Mucosa of descending colon (tissue), 3 donors: ENCODE results near the gene SMIM35. TPM values are rescaled to one million over a fixed set of nuclear protein-coding genes. Genes with fewer than 3 reads are reported as not detected.

Experiments
- ATAC-seq: fragments of 200-7000 bp; cut with Tn5 transposase; one replicate; pipeline ENCODE4 v1.9.1; 2020; ENCODE audit warnings: mild to moderate bottlenecking, moderate library complexity
- DNase-seq, 3 donors: peaks; one replicate each; pipeline ENCODE4 v3.0.0-alpha.2; 2020
- H3K36me3 ChIP-seq: fragments of 200-600 bp; one replicate; pipeline ENCODE4 v1.8.0; 2021; ENCODE audit warnings: low read depth, mild to moderate bottlenecking
- H3K4me1 ChIP-seq: fragments of 200-600 bp; one replicate; pipeline ENCODE4 v1.8.0; 2021; ENCODE audit warnings: low read depth, mild to moderate bottlenecking
- H3K4me3 ChIP-seq: fragments of 200-600 bp; one replicate; pipeline ENCODE4 v1.8.0; 2021; ENCODE audit warnings: mild to moderate bottlenecking
- H3K9me3 ChIP-seq: fragments of 200-600 bp; one replicate; pipeline ENCODE4 v1.8.0; 2021; ENCODE audit warnings: mild to moderate bottlenecking
- intact Hi-C, 2 donors: fragments of 100-400 bp; cut with DNase I in 1 of 2; cut with micrococcal nuclease in 1 of 2; formaldehyde crosslinking; loops; one replicate each; pipeline versions ENCODE4 v1.11.0 to v1.11.1; 2022; cut with DNase I, micrococcal nuclease
- total RNA-seq, 3 donors: library from RNA; stranded (reverse); fragmentation: NEBNext Ultra II Directional in 2 of 3; extraction: Animal tissue kit (Norgen Biotek cat#: 25700) in 2 of 3; gene quantifications; one replicate each; pipeline versions ENCODE4 v1.2.1 to v1.2.4, GENCODE V29; 2021 to 2023
- TF ChIP-seq, protein P1 (sequence below): fragments of 200-600 bp; IDR thresholded peaks from one replicate; pipeline ENCODE4 v1.8.0; 2022; ENCODE audit warnings: antibody characterized with exemption, mild to moderate bottlenecking
- donor health status: DM: no; HTN: no; CAD: no; lungs with moderate emphysema.
- donor health status: DM: no; HTN: no; CAD: no.
- donor health status: DM: no; HTN: yes; CAD: no.

Gene SMIM35
- total RNA-seq, 3 donors from 2014 or later, result not detected

DNA sequence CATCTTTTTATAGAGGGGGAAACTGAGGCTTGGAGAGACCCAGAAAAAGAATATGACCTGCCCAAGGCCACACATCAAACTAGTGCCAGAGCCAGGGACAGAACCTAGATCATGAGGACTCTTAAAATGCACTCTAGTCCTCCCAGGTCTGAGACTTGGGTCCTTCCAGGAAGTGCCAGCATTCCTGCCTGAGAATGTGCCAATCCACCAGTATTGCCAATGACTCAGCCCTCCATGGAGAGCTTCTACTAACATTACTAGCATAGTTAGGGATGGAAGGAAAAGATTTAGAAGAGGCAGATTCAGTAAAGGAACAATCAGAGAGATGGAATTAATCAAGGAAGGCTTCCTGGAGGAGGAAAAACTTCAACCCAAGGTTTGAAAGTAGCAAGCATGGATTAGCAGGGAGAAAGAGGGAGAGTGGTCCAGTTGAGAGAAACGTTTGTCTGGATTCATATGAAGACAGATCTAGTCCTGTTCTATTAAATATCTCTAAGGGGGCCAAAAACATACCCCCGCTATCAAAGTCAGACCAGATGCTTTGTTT, 20.1 kb upstream of the SMIM35 start:
- no peak overlapping the region for H3K4me3 ChIP-seq
- H3K9me3 ChIP-seq, result no peaks in the 10 kb centered on the region
- H3K36me3 ChIP-seq, result no peaks in the 10 kb centered on the region
- no peak for DNase-seq
- intact Hi-C loops, result no loop called here
- no peak for ATAC-seq
- no peaks in the 10 kb centered on the region for H3K4me1 ChIP-seq
- TF ChIP-seq, protein P1, sequence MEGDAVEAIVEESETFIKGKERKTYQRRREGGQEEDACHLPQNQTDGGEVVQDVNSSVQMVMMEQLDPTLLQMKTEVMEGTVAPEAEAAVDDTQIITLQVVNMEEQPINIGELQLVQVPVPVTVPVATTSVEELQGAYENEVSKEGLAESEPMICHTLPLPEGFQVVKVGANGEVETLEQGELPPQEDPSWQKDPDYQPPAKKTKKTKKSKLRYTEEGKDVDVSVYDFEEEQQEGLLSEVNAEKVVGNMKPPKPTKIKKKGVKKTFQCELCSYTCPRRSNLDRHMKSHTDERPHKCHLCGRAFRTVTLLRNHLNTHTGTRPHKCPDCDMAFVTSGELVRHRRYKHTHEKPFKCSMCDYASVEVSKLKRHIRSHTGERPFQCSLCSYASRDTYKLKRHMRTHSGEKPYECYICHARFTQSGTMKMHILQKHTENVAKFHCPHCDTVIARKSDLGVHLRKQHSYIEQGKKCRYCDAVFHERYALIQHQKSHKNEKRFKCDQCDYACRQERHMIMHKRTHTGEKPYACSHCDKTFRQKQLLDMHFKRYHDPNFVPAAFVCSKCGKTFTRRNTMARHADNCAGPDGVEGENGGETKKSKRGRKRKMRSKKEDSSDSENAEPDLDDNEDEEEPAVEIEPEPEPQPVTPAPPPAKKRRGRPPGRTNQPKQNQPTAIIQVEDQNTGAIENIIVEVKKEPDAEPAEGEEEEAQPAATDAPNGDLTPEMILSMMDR, result no peak

GRCh38 chr11:118105657-118106305, 19.0 kb upstream of the SMIM35 start:
- Histone ChIP-seq H3K4me3 (no peak overlapping the region), H3K9me3 (no peaks in the 10 kb centered on the region), H3K36me3 (no peaks in the 10 kb centered on the region), H3K4me1 (no peaks in the 10 kb centered on the region)
- no peak for DNase-seq
- no peak for ATAC-seq
- TF ChIP-seq, protein P1, result no peak
- intact Hi-C loops, result no loop called here

- Histone ChIP-seq H3K4me3 (no peak overlapping the region), H3K4me1 (no peaks in the 10 kb centered on the region), H3K9me3 (no peaks in the 10 kb centered on the region), H3K36me3 (no peaks in the 10 kb centered on the region)
- no peak for ATAC-seq
- TF ChIP-seq, protein P1, result no peak
- intact Hi-C loops, result no loop called here
- DNase-seq, result no peak
These were observed 17.7 kb upstream of the SMIM35 start for GRCh38 chr11:118104491-118104890.

DNA sequence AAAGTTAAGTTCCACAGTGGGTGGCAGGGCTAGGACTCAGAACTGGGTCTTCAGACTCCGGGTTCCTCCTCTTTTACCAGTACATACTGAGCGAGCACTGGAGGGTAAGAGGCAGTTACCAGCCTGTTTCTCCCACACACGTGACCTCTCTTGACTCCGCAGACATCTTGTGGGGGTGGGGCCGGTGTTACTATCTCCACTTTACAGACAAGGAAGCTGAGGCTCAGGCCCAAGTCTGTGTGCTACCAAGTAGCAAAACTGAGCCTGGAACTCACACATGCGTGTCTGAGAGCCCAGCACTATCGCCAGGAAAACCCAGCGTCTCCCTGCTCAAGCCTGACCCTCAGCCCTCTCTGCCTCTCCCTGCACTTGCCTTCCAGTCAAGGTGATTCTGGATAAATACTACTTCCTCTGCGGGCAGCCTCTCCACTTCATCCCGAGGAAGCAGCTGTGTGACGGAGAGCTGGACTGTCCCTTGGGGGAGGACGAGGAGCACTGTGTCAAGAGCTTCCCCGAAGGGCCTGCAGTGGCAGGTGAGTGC, 16.0 kb upstream of the SMIM35 start:
- TF ChIP-seq, protein P1, result no peak
- DNase-seq (no peak), ATAC-seq (no peak)
- Histone ChIP-seq H3K36me3 (no peaks in the 10 kb centered on the region), H3K9me3 (no peaks in the 10 kb centered on the region), H3K4me1 (no peaks in the 10 kb centered on the region), H3K4me3 (no peak overlapping the region)
- intact Hi-C loops, result no loop called here

DNA sequence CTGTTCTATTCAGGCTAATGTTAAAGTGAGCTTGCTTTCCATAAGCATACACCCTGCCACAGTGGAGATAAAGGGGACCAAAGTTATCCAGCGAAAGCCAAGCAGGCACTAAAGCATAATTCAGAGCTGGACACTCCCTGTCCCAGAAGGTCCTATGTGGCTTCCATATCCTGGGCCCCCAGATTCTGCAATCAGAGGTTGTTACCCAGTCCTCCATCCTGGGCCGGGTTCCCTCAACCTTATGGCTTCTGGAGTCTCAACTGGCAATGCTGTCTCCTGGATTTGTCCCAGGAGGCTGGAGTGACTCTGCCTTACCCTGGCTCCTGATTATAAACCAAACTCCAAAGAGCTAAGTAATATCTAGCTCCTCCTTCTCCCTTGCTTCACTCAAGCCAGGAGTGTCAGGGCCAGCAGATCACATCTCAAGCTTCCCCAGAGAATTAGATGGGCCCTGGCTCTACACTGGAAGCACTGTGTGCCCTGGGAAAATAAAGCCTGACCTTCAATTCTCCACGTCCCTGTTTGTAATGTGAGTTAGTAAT, 14.0 kb upstream of the SMIM35 start:
- Histone ChIP-seq H3K36me3 (peaks cover 4% of the 10 kb centered on the region), H3K4me1 (no peaks in the 10 kb centered on the region), H3K4me3 (no peak overlapping the region), H3K9me3 (no peaks in the 10 kb centered on the region)
- intact Hi-C loops, result no loop called here
- DNase-seq (no peak), ATAC-seq (no peak)
- TF ChIP-seq, protein P1, result no peak
